SKM-1 treated with dmso at 0.1 percent for 144 hours (cell line): ENCODE measurements around the gene EPC2.
A peak's percentile ranks its signal among the peaks of the same experiment; 100 is the strongest.
"Not testable (repeated sequence)": the region's sequence is repeated elsewhere in the genome, so short reads cannot be mapped to it uniquely, and the experiment has no call there.

Experiments used
- DNase-seq: peaks from one replicate; lab custom pipeline; 2025; ENCODE audit not compliant: unreplicated experiment; lab: John Stamatoyannopoulos, UW

The EPC2 gene

GRCh38 chr2:148638543-148638942 is 6.0 kb upstream of the EPC2 start:
- DNase-seq, result no peak

- no peak for DNase-seq
Measured at GRCh38 chr2:148640767-148641166, 3.8 kb upstream of the EPC2 start.

- no peak for DNase-seq
Measured at GRCh38 chr2:148642112-148642744, 2.3 kb upstream of the EPC2 start.

GRCh38 chr2:148642891-148643416 is 1.6 kb upstream of the EPC2 start:
- peak; percentile 77 for DNase-seq

- peak; percentile 39 for DNase-seq
Measured at GRCh38 chr2:148643421-148643820, 1.1 kb upstream of the EPC2 start.

GRCh38 chr2:148644883-148645538 is 460 bp downstream of the EPC2 start:
- peak; percentile 81 for DNase-seq

GRCh38 chr2:148645539-148646230 is 1.1 kb downstream of the EPC2 start:
- peak; percentile 84 for DNase-seq

GRCh38 chr2:148646231-148646559 is 1.6 kb downstream of the EPC2 start:
- no peak for DNase-seq

- not testable (repeated sequence) for DNase-seq
Measured at GRCh38 chr2:148647711-148648110, 3.2 kb downstream of the EPC2 start.

- DNase-seq, result no peak
Measured at GRCh38 chr2:148649936-148650335, 5.4 kb downstream of the EPC2 start.

- DNase-seq, result no peak
Measured at GRCh38 chr2:148650881-148651280, 6.3 kb downstream of the EPC2 start.

- no peak for DNase-seq
Measured at GRCh38 chr2:148651972-148652371, 7.4 kb downstream of the EPC2 start.

- DNase-seq, result no peak
Measured at GRCh38 chr2:148653437-148653836, 8.9 kb downstream of the EPC2 start.

GRCh38 chr2:148654435-148654834 is 9.9 kb downstream of the EPC2 start:
- no peak for DNase-seq

GRCh38 chr2:148656516-148656915 is 12.0 kb downstream of the EPC2 start:
- no peak for DNase-seq

- DNase-seq, result no peak
Measured at GRCh38 chr2:148658807-148659722, 14.5 kb downstream of the EPC2 start.

GRCh38 chr2:148660999-148661398 is 16.4 kb downstream of the EPC2 start:
- no peak for DNase-seq

- DNase-seq, result not testable (repeated sequence)
Measured at GRCh38 chr2:148662332-148662731, 17.8 kb downstream of the EPC2 start.

- no peak for DNase-seq
Measured at GRCh38 chr2:148664229-148664628, 19.7 kb downstream of the EPC2 start.

GRCh38 chr2:148666555-148666954 is 22.0 kb downstream of the EPC2 start:
- no peak for DNase-seq
